Activated CD4-positive, alpha-beta T cell treated with anti-CD3 and anti-CD28 coated beads for 1 hour (primary cell): Measurements from ENCODE around the gene ZNF346.
A peak's percentile ranks its signal among the peaks of the same experiment; 100 is the strongest.
"Not testable (repeated sequence)": the region's sequence is repeated elsewhere in the genome, so short reads cannot be mapped to it uniquely, and the experiment has no call there.

Source experiments
- DNase-seq: peaks from one replicate; pipeline ENCODE4 v3.0.0-alpha.2; 2020

ZNF346 gene, protein sequence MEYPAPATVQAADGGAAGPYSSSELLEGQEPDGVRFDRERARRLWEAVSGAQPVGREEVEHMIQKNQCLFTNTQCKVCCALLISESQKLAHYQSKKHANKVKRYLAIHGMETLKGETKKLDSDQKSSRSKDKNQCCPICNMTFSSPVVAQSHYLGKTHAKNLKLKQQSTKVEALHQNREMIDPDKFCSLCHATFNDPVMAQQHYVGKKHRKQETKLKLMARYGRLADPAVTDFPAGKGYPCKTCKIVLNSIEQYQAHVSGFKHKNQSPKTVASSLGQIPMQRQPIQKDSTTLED

DNA sequence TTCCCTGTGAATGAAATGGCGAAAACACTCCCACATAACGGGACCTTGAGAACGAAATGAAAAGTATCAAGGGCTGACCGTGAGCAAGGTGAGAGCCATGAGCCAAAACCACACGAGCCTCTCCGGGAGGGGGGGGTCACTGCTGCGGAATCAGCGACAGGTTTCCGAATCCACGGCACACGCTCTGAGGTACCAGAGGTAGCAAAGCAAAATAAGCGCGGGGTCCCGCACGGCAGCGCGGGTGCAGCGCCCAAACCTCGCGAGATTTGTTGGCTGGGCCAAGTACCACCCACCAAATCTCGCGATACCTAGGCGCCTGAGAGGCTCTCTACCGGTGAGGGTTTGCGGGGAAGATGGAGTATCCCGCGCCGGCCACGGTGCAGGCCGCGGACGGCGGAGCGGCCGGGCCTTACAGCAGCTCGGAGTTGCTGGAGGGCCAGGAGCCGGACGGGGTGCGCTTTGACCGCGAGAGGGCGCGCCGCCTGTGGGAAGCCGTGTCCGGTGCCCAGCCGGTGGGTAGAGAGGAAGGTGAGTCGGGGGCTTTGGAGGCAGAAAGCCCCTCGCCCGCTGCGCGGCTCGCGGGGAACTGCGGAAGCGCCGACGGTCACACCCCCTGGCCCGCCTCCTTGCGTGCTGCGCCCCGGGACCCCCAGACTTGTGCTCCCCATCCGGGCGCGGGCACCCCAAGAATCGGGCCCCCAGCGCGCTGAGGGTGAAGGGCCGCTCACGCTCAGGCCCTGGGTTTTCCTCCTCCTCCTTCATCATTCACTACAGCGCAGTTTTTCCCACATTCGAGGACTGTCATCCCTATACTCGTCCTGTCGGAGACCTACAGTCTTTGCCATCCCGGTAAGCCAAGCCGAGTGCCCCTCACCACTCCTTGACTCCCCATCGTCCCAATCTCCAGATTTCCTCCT is at the start of gene ZNF346:
Gene ZNF346 (plus strand): TSS at position 311 of the 917 bp plus-strand sequence. CDS start 43 bp downstream, at position 354.
- peak; percentile 87 for DNase-seq

DNA sequence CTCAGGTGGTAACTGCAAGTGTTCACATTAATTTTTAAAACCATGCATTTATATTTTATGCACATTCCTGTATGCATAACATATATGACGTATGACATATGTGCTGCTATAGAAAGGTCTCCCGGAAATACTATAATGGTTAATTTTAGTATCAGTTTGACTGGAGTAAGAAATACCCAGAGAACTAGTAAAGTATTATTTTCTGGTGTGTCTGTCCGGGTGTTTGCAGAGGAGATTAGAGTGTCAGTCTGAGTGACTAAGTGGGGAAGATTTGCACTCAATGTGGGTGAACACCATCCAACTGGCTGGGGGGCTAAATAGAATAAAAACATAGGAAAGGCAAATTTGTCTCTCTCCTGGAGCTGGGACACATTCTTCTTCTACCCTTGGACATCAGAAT is 42.8 kb upstream of the ZNF346 start:
- DNase-seq = no peak

DNA sequence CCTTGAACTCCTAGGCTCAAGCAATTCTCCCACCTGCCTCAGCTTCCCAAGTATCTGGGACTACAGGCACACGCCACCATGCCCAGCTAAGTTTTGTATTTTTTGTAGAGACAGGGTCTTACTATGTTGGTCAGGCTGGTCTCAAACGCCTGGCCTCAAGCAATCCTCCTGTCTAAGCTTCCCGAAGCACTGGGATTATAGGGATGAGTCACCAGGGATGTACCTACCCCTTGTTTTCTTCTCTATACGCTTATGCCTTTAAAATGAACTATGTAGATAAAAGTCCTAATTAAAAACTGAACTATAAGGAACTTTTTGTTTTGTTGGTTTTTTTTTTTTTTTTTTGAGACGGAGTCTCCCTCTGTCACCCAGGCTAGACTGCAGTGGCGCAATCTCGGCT is 41.7 kb upstream of the ZNF346 start:
- DNase-seq = no peak

DNA sequence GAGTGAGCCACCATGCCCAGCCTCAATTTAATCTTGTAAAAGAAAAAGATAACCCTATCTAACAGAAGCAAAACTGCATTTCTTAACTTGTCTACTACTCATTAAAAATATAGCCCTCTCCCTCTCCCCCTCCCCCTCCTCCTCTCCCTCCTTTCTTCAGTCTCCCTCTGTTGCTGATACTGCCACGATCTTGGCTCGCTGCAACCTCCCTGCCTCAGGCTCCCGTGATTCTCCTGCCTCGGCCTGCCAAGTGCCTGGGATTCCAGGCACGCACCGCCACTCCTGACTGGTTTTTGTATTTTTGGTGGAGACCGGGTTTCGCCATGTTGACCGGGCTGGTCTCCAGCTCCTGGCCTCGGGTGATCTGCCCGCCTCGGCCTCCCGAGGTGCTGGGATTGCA is 39.4 kb upstream of the ZNF346 start:
- not testable (repeated sequence) for DNase-seq

DNA sequence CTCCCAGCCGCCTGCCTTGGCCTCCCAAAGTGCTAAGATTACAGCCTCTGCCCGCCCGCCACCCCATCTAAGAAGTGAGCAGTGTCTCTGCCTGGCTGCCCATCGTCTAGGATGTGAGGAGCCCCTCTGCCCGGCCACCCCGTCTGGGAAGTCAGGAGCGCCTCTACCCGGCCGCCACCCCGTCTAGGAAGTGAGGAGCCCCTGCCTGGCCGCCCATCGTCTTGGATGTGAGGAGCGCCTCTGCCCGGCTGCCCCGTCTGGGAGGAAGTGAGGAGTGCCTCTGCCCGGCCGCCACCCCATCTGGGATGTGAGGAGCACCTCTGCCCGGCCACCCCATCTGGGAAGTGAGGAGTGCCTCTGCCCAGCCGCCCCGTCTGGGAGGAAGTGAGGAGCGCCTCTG is 38.9 kb upstream of the ZNF346 start:
- not testable (repeated sequence) for DNase-seq

DNA sequence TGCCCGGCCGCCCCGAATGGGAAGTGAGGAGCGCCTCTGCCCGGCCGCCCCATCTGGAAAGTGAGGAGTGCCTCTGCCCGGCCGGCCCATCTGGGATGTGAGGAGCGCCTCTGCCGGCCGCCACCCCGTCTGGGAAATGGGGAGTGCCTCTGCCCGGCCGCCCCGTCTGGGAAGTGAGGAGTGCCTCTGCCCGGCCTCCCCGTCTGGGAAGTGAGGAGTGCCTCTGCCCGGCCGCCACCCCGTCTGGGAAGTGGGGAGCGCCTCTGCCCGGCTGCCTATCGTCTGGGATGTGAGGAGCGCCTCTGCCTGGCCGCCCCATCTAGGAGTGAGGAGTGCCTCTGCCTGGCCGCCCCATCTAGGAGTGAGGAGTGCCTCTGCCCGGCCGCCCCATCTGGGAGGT is 38.3 kb upstream of the ZNF346 start:
- not testable (repeated sequence) for DNase-seq

DNA sequence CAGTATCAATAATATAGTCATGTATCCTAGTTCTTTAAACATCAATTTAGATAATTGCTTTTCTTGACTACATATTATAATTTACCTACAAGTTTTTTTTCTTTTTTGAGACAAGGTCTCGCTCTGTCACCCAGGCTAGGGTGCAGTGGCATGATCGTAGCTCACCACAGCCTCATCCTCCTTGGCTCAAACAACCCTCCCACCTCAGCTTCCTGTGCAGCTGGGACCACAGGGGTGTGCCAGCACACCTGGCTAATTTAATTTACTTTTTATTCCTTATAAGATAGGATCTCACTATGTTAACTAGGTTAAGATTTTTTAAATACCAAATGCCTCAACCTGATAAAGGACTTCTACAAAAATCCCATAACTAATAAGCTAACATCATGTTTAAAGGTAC is 37.0 kb upstream of the ZNF346 start:
- no peak for DNase-seq

DNA sequence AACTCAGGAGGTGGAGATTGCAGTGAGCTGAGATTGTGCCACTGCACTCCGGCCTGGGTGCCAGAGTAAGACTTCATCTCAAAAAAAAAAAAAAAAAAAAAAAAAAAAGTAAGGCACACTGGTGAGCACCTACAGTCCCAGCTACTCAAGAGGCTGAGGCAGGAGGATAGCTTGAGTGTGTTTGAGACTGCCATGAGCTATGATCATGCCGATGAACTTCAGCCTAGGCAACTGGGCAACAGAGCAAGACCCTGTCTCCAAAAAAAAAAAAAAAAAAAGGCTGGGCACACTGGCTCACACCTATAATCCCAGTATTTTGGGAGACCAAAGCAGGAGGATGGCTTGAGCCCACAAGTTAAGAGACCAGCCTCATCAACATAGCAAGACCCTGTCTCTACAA is 36.2 kb upstream of the ZNF346 start:
- no peak for DNase-seq

DNA sequence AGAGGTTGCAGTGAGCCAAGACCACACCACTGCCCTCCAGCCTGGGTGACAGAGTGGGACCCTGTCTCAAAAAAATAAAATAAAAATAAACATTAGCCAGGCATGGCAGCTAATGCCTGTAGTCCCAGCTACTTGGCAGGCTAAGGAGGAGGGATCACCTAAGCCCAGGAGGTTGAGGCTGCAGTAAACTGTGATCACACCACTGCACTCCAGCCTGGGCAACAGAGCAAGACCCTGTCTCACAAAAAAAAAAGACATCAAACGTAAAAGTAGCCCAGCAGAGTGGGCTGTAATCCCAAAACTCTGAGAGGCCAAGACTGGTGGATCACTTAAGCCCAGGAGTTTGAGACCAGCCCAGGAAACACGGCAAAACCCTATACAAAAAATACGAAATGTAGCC is 34.9 kb upstream of the ZNF346 start:
- DNase-seq = no peak

DNA sequence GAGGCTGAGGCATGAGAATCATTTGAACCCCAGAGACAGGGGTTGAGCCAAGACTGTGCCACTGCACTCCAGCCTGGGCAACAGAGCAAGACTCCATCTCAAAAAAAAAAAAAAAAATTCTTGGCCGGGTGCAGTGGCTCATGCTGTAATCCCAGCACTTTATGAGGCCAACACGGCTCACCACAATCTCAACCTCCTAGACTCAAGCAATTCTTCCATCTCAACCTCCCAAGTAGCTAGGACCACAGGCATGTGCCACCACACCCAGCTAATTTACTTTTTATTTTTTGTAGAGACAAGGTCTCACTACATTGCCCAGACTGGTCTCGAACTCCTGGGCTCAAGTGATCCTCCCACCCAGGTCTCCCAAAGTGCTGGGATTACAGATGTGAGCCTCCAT is 29.4 kb upstream of the ZNF346 start:
- not testable (repeated sequence) for DNase-seq

DNA sequence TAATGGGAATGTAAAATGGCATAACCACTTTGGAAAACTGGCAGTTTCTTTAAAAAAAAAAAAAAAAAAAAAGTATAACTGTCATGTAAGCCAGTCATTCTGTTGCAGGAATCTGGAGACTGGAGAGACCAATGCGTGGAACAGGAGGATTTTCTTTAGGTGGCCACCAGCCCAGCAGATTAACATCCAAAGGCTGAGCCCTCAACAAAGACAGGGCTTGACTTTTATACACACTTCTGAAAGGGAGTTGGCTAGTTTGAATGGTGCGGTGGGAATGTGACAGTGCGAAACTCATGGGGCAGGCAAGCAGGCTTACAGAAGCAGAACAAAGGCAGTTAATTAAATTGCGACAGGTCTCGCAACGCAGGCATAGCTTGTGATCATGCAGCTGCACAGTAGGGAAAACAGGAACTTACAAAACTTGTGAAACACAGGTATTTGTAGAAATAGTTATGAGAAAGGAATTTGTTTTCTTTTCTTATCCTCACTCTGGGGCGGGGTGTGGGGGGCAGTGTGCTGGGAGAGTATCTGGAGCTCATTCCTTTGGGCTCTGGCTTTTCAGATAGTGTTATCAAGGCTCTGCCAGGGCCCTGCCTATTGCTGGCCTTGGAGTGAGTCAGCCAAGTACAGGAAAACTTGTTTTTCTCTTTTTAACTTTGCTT is 27.9 kb upstream of the ZNF346 start:
- no peak for DNase-seq

DNA sequence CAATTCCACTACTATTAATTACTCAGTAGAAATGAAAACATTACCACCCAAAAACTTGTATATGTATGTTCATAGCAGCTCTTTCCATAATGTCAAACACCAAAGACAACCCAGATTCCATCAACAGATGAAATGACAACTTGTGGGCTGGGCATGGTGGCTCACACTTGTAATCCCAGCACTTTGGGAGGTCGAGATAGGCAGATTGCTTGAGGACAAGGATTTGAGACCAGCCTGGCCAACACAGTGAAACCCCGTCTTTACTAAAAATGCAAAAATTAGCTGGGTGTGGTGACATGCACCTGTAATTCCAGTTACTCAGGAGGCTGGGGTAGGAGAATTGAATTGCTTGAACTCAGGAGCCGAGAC is 27.4 kb upstream of the ZNF346 start:
- DNase-seq = no peak

DNA sequence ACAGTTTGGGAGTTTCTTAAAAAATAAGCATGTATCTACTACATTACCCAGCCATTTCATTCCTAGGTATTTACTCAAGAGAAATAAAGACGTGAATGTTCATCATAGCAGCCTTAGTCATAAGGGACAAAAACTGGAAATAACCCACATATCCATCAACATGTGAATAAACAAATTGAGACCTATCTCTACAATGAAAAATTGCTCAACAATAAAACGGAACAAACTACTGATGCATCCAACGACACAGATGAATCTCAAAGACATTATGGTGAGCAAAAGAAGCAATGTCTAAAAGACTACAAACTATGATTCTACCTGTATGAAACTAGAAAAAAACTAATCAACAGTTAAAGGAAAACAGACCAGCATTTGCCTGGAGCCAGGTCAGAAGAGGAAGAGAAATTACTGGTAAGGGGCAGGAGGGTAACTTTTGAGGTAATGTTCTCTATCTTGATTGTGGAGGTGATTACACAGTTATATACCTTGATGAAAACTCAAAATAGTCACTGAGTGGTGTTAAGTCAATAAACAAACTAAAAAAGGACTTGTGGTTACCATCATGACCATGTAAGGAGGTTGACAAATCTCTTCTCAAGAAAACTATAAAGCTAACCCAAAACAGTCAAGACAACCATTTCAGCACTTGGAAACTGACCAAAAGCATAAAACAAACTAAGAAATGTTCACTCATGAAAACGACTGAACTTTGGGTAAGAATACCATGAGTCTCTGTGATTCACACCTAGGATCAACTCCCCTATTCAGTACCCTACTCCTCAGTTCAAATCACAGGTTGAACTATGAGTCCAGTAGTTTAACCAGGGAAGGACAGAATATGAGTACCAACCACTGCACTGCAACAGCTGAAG is 26.4 kb upstream of the ZNF346 start:
- DNase-seq = no peak

DNA sequence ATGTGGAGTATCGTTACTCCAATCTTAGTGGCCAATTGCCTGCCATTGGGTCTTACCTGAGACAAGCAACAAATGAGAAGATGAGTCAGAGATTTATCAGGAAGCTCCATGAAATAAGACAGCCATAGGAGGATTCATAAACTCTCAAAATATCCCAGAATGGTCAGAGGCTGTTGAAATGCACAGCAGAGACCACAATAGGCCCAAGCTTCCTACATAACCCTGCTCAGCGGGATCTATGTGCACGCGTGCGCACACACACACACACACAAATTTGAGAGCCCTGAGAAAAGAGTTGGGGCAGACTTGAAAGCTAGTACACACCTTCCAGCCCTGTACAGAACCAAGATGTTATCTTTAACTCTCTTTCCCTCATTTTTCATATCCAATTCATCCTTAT is 25.7 kb upstream of the ZNF346 start:
- no peak for DNase-seq

DNA sequence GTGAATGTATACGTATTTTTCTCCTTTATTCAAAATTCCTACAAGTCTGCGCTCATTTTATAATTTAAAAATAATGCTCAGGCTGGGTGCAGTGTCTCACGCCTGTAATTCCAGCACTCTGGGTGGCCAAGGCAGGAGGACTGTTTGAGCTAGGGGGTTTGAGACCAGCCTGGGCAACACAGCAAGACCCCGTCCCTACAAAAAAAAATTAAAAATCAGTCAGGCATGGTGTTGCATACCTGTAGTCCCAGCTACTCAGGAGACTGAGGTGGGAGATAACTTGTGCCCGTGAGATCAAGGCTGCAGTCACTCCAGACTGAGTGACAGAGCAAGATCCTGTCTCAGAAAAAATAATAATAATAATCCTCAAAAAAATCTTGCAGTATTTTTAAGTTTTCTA is 23.7 kb upstream of the ZNF346 start:
- no peak for DNase-seq

DNA sequence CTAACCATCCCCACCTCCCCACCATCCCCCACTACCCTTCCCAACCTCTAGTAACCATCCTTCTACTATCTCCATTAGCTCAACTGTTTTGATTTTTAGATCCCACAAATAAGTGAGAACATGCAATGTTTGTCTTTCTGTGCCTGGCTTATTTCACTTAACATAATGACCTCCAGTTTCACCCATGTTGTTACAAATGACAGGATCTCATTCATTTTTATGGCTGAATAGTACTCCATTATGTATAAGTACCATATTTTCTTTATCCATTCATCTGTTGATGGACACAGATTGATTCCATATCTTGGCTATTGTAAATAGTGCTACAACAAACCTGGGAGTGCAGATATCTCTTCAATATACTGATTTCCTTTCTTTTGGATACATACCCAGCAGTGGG is 23.0 kb upstream of the ZNF346 start:
- not testable (repeated sequence) for DNase-seq

DNA sequence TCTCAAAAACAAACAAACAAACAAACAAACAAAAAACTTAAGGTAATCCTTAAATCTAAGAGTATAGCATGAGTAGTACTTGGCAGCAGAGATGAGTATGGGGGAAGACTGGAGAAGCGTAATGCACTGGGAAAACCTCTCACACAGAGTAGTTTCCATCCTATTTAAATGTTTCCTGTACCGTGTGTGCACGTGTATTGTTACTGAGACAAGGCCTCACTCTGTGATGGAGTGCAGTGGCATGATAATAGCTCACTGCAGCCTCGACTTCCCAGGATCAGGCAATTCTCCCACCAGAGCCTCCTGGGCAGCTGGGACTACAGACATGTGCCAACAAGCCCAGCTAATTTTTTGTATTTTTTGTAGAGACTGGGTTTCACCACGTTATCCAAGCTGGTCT is 18.8 kb upstream of the ZNF346 start:
- no peak for DNase-seq

DNA sequence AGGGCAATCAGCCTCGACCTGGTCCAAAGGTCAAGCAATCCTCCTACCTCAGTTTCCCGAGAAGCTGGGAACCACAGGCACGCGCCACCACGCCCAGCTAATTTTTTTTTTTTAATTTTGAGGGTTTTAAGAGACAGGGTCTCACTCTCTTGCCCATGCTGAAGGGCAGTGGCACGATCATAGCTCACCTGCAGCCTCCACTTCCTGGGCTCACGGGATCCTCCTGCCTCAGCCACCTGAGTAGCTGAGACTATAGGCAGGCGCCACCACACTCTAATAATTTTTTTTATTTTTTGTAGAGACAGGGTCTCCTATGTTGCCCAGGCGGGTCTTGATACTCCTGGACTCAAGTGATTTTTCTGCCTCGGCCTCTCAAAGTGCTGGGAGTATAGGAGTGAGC is 17.5 kb upstream of the ZNF346 start:
- no peak for DNase-seq

DNA sequence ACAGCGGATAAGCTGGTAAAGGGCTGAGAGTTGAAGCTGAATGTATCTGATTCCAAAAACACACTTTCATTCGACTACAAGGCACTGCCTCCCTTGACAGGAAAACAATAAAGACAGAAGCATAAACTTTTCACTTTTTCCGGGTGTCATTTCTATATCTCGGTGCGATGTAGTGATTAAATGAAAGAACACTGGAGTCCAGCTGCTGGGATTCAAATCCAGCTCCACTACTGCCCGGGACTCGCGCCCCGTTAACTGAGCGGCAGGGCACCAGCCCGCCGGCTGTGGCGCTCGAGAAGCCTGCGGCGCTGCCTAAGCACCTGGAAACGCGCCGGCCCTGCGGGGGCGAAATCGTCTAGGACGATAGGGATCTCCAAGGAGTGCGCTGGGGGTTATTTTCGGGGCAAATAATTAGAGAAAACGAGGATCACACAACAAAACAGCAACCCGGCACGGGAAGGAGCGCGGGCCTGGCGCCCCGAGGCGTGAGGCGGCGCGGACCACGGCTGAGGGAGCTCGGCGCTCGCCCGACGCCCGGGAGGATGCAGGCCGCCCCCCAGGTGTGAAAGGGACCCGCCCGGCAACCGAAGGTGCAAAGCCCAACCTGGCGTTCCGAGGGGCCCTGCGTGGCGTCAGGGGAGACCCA is 16.8 kb upstream of the ZNF346 start:
- DNase-seq = peak; percentile 53

DNA sequence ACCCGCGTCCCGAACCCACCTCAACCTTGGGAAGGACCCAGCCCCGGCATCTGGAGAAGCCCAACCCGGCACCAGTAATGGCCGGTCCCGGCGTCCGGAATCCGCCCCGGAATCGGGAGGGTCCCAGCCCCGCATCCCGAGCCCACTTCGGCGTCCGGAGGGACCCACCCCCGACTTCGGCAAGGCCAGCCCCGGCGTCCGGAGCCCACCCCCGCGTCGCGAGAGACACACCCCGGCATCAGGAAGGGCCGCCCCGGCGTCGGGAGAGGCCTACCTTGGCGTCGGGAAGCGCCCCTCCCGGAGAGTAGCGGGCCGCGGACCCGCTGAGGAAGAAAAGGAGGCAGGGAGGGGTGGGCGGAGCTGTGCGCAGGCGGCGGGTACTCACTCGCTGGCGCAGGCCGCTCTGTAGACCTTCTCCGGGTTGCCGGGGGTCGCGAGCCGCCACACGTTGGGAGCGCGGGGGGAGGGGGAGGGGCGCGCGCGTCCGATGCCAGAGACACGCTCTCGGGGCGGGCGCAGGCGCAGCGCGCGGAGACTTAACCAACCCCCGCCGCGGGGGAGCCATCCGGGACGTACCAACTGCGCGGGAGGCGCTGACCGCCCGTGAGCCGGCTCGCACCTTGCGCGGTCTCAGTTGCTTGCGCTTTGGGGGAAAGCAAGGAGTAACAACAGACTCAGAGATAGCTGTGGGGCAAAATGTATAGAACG is 16.1 kb upstream of the ZNF346 start, which contains the start of gene UIMC1:
Gene UIMC1 (minus strand): TSS at position 515 of the 708 bp plus-strand sequence. CDS start 24,164 bp downstream, outside the sequence.
- peak; percentile 87 for DNase-seq

DNA sequence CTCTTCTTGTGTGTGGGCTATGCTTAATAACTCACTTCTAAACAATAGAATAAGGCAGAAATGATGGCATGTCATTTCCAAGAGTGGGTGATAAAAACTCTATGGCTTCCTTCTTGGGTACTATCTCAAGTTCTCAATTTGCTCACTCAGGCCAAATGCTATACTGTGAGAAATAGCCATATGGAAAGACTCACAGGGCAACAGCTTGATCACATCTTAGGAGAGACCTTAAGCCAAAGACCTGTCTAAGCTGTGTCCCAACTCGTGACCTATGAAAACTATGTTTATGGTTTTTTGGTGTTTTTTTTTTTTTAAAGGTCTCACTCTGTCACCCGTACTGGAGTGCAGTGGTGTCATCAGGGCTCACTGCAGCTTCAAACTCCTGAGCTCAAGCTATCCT is 13.8 kb upstream of the ZNF346 start:
- DNase-seq = no peak
